ENCODE data around the gene NEK3.
A peak's percentile ranks its signal among the peaks of the same experiment; 100 is the strongest.
"Not testable (repeated sequence)": the region's sequence is repeated elsewhere in the genome, so short reads cannot be mapped to it uniquely, and the experiment has no call there.

The NEK3 gene

GRCh38 chr13:52159159-52159982 lies at the start of gene NEK3:
TSS of gene NEK3 (minus strand) at chr13:52159597. CDS start at chr13:52156191, 3,406 bp downstream.
- Histone ChIP-seq H3K4me1 (ENCODE audit: low read depth, poor library complexity, severe bottlenecking) (peaks cover 14% of the 10 kb centered on the region), H3K79me2 (ENCODE audit: insufficient read depth, low read depth) (peaks cover 7% of the 10 kb centered on the region; the same call in 1 of the 2 replicates), H3K9ac (peak within 1 kb of the TSS; percentile 83), H3K4me2 (peak within 1 kb of the TSS; percentile 92), H2AFZ (ENCODE audit: low read depth) (peak within 1 kb of the TSS; percentile 87), H3K27ac (peak within 1 kb of the TSS; percentile 60), H4K20me1 (ENCODE audit: insufficient read depth) (no peaks in the 10 kb centered on the region), H3K27me3 (ENCODE audit: insufficient read depth, low read depth) (no peaks in the 10 kb centered on the region), H3K36me3 (ENCODE audit: insufficient read depth) (no peaks in the 10 kb centered on the region), H3K4me3 (IDR thresholded peaks at IDR 0.05; ENCODE audit: insufficient read depth, low read depth, low read length) (no peak within 1 kb of the TSS)
- no peak for TF ChIP-seq CTCF (conservative IDR thresholded peaks at IDR 0.05; ENCODE audit: low read depth, low read length)

- H3K36me3 ChIP-seq (ENCODE audit: insufficient read depth); H3K79me2 ChIP-seq (ENCODE audit: insufficient read depth, low read depth); H4K20me1 ChIP-seq (ENCODE audit: insufficient read depth); H2AFZ ChIP-seq (ENCODE audit: low read depth); H3K4me2 ChIP-seq; H3K27me3 ChIP-seq (ENCODE audit: insufficient read depth, low read depth); H3K4me3 ChIP-seq (IDR thresholded peaks at IDR 0.05; ENCODE audit: insufficient read depth, low read depth, low read length); H3K4me1 ChIP-seq (ENCODE audit: low read depth, poor library complexity, severe bottlenecking); H3K9ac ChIP-seq; H3K27ac ChIP-seq: not testable (repeated sequence)
Measured at GRCh38 chr13:52208384-52208783, 49.0 kb upstream of the NEK3 start.

GRCh38 chr13:52207896-52208295 lies 48.5 kb upstream of the NEK3 start:
- H3K36me3 ChIP-seq (ENCODE audit: insufficient read depth); H3K79me2 ChIP-seq (ENCODE audit: insufficient read depth, low read depth); H3K27me3 ChIP-seq (ENCODE audit: insufficient read depth, low read depth); H4K20me1 ChIP-seq (ENCODE audit: insufficient read depth); H3K4me2 ChIP-seq; H3K27ac ChIP-seq; H3K9ac ChIP-seq; H3K4me1 ChIP-seq (ENCODE audit: low read depth, poor library complexity, severe bottlenecking); H3K4me3 ChIP-seq (IDR thresholded peaks at IDR 0.05; ENCODE audit: insufficient read depth, low read depth, low read length); H2AFZ ChIP-seq (ENCODE audit: low read depth): not testable (repeated sequence)

- H3K27ac ChIP-seq; H3K27me3 ChIP-seq (ENCODE audit: insufficient read depth, low read depth); H4K20me1 ChIP-seq (ENCODE audit: insufficient read depth); H2AFZ ChIP-seq (ENCODE audit: low read depth); H3K9ac ChIP-seq; H3K4me2 ChIP-seq; H3K4me3 ChIP-seq (IDR thresholded peaks at IDR 0.05; ENCODE audit: insufficient read depth, low read depth, low read length); H3K36me3 ChIP-seq (ENCODE audit: insufficient read depth); H3K4me1 ChIP-seq (ENCODE audit: low read depth, poor library complexity, severe bottlenecking); H3K79me2 ChIP-seq (ENCODE audit: insufficient read depth, low read depth): not testable (repeated sequence)
Measured at GRCh38 chr13:52207337-52207736, 47.9 kb upstream of the NEK3 start.

- not testable (repeated sequence) for H4K20me1 ChIP-seq (ENCODE audit: insufficient read depth); H3K27ac ChIP-seq; H3K9ac ChIP-seq; H3K4me2 ChIP-seq; H3K4me1 ChIP-seq (ENCODE audit: low read depth, poor library complexity, severe bottlenecking); H3K36me3 ChIP-seq (ENCODE audit: insufficient read depth); H3K4me3 ChIP-seq (IDR thresholded peaks at IDR 0.05; ENCODE audit: insufficient read depth, low read depth, low read length); H2AFZ ChIP-seq (ENCODE audit: low read depth); H3K79me2 ChIP-seq (ENCODE audit: insufficient read depth, low read depth); H3K27me3 ChIP-seq (ENCODE audit: insufficient read depth, low read depth)
Measured at GRCh38 chr13:52204546-52204945, 45.1 kb upstream of the NEK3 start.

- not testable (repeated sequence) for H3K36me3 ChIP-seq (ENCODE audit: insufficient read depth); H3K79me2 ChIP-seq (ENCODE audit: insufficient read depth, low read depth); H3K4me1 ChIP-seq (ENCODE audit: low read depth, poor library complexity, severe bottlenecking); H3K4me2 ChIP-seq; H3K4me3 ChIP-seq (IDR thresholded peaks at IDR 0.05; ENCODE audit: insufficient read depth, low read depth, low read length); H3K27ac ChIP-seq; H4K20me1 ChIP-seq (ENCODE audit: insufficient read depth); H3K27me3 ChIP-seq (ENCODE audit: insufficient read depth, low read depth); H2AFZ ChIP-seq (ENCODE audit: low read depth); H3K9ac ChIP-seq
Measured at GRCh38 chr13:52203864-52204263, 44.5 kb upstream of the NEK3 start.

- H3K36me3 ChIP-seq (ENCODE audit: insufficient read depth); H4K20me1 ChIP-seq (ENCODE audit: insufficient read depth); H3K79me2 ChIP-seq (ENCODE audit: insufficient read depth, low read depth); H3K27ac ChIP-seq; H3K4me2 ChIP-seq; H3K27me3 ChIP-seq (ENCODE audit: insufficient read depth, low read depth); H3K4me1 ChIP-seq (ENCODE audit: low read depth, poor library complexity, severe bottlenecking); H3K4me3 ChIP-seq (IDR thresholded peaks at IDR 0.05; ENCODE audit: insufficient read depth, low read depth, low read length); H2AFZ ChIP-seq (ENCODE audit: low read depth); H3K9ac ChIP-seq: not testable (repeated sequence)
Measured at GRCh38 chr13:52202506-52202905, 43.1 kb upstream of the NEK3 start.
